PFSK-1 (cell line): ENCODE results near the gene CPPED1.

Experiments used
- FOXP2 ChIP-seq: optimal IDR thresholded peaks from 2 replicates; pipeline ENCODE3; 2011; ENCODE audit warnings: borderline replicate concordance, control low read depth, inconsistent platforms; ENCODE audit not compliant: insufficient read depth; ENCODE audit errors: extremely low read length, extremely low read depth
- POLR2AphosphoS5 ChIP-seq: IDR thresholded peaks from 2 replicates; pipeline ENCODE4 v1.6.1; 2012; ENCODE audit warnings: low read depth, mild to moderate bottlenecking, control low read depth, low read length, moderate library complexity
- REST ChIP-seq, 2 experiments: IDR thresholded peaks; 2 replicates each; pipeline versions ENCODE4 v1.6.1 to v1.8.0; 2011 to 2012; ENCODE audit warnings: low read depth in 2 of 2, low read length in 2 of 2, control low read depth in 1 of 2, inconsistent platforms in 1 of 2, mild to moderate bottlenecking in 1 of 2, moderate library complexity in 1 of 2; ENCODE audit not compliant: insufficient read depth in 1 of 2
- SIN3A ChIP-seq: IDR thresholded peaks from 2 replicates; pipeline ENCODE4 v1.6.1; 2012; ENCODE audit warnings: mild to moderate bottlenecking, low read length, moderate library complexity, borderline replicate concordance; ENCODE audit not compliant: insufficient read depth
- TAF1 ChIP-seq: IDR thresholded peaks from 2 replicates; pipeline ENCODE4 v1.6.1; 2012; ENCODE audit warnings: low read length, control low read depth, borderline replicate concordance; ENCODE audit not compliant: insufficient read depth

Gene CPPED1

GRCh38 chr16:12788758-12789157 lies 14.9 kb downstream of the CPPED1 start:
- no peak for TF ChIP-seq TAF1
- no peak for TF ChIP-seq POLR2AphosphoS5
- TF ChIP-seq REST (IDR thresholded peaks at IDR 0.05; ENCODE audit: insufficient read depth in 1 of 2, low read depth in 2 of 2, low read length in 2 of 2): no peak
- TF ChIP-seq SIN3A: no peak
- no peak for TF ChIP-seq FOXP2

GRCh38 chr16:12786081-12786480 lies 17.6 kb downstream of the CPPED1 start:
- no peak for TF ChIP-seq TAF1
- no peak for TF ChIP-seq POLR2AphosphoS5
- no peak for TF ChIP-seq REST (IDR thresholded peaks at IDR 0.05; ENCODE audit: insufficient read depth in 1 of 2, low read depth in 2 of 2, low read length in 2 of 2)
- no peak for TF ChIP-seq FOXP2
- no peak for TF ChIP-seq SIN3A

GRCh38 chr16:12784076-12784475 lies 19.6 kb downstream of the CPPED1 start:
- TF ChIP-seq SIN3A (no peak), FOXP2 (no peak), TAF1 (no peak), REST (IDR thresholded peaks at IDR 0.05; ENCODE audit: insufficient read depth in 1 of 2, low read depth in 2 of 2, low read length in 2 of 2) (no peak), POLR2AphosphoS5 (no peak)

- TF ChIP-seq REST (IDR thresholded peaks at IDR 0.05; ENCODE audit: insufficient read depth in 1 of 2, low read depth in 2 of 2, low read length in 2 of 2) (no peak), SIN3A (no peak), POLR2AphosphoS5 (no peak), FOXP2 (no peak), TAF1 (no peak)
Measured at GRCh38 chr16:12781777-12782176, 21.9 kb downstream of the CPPED1 start.

- TF ChIP-seq REST (IDR thresholded peaks at IDR 0.05; ENCODE audit: insufficient read depth in 1 of 2, low read depth in 2 of 2, low read length in 2 of 2): no peak
- TF ChIP-seq SIN3A: no peak
- no peak for TF ChIP-seq TAF1
- TF ChIP-seq POLR2AphosphoS5: no peak
- TF ChIP-seq FOXP2: no peak
Measured at GRCh38 chr16:12780467-12780866, 23.2 kb downstream of the CPPED1 start.
